Stimulated activated CD8-positive, alpha-beta memory T cell treated with anti-CD3 and anti-CD28 coated beads, Interleukin-15, amount 100 ng/mL, for 1 hour (primary cell): ENCODE results near the gene MEN1.

Source experiments
- DNase-seq: peaks from one replicate; pipeline ENCODE4 v3.0.0-alpha.2; 2020; ENCODE audit warnings: low read depth

The MEN1 gene

DNA sequence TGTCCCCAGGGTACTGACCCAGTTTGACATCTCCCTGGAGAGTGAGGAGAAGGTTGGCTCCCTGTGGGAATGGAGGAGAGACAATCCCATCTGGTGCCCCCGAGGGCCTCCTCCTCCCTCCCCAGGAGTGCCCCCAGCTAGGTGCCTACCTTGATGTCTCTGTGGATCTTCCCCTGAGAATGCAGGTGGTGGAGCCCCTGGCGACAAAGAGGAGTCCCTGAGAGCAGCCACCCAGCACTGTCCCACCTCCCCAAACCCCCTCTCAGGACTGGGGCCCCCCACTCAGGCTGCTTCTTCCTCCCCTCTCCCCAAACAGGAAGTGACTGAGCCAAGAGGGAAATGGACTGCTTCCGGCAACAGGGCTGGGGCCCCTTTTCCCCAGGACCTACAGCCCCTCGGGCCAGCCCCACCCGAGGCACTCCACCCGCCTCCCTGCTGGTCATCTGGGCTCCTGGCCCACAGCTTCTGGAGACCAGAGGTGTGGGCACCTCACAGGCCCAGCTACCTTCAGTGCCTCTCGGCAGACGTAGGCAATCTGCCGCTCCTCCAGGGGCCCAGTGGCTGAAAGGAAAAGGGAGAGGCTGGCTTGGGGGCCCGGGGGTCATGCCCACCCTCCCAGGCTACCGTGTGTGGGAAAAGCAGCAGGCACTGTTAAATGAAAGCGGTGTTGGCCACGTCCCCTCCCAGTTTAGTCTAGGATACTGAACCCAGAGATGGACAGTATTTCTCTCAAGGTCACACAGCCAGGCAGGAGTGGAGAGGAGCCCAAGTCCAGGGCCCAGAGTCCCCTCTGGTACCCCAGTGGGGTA lies 8.6 kb downstream of the MEN1 start:
- DNase-seq, result no peak

DNA sequence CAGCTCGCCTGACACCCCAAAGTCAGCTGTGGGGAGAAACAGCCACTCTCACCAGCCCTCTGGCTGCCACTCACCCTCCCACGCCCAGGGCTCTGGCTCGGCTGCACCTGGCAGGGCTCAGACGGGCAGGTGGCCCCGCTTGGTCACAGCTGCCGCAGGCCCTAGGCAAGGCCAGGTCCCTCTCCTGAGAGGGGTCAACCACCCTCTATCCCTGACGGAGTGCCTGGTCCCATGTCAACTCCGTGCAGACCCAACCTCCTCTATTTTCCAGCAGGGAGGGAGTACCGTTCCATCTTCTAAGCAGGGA lies 9.2 kb downstream of the MEN1 start:
- no peak for DNase-seq

DNA sequence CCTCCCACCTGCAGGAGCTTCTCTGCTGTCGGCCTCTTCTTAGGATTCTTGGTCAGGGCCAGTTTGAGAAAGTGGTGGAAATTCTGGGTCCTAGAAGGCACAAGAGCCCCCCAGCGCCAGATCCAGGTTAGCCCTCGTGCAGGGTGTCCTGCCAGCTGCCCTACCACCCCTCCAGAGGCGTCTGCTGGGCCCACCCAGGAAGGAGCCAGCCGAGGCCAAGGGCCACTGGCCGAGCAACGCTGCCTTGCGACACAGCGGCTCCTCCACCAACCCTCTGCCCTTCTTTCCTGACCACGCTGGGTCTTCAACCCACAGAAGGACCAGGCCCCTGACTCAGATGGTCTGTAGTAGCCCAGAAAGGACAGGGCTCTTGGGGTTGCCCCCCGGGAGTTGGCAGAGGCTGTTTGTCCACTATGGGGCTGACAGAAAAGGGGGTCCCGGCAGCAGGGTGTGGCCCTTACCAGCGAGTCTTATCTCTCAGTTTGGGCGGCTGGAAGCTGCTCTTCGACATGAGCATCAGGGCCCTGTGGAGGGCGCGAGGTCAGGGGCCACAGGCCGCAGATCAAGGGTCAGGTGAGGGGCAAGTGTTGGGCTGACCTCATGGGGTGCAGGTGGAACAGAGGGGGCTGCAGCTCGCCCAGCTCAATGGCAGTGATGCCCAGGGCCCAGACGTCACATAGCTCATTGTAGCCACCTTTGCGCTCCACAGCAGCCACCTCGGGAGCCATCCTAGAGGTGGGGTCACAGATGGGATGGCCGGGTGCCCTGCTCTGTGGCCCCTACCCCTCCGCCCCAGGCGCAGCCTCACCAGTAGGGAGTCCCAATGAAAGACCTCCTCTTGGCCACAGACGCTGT lies 9.8 kb downstream of the MEN1 start:
- DNase-seq, result no peak

DNA sequence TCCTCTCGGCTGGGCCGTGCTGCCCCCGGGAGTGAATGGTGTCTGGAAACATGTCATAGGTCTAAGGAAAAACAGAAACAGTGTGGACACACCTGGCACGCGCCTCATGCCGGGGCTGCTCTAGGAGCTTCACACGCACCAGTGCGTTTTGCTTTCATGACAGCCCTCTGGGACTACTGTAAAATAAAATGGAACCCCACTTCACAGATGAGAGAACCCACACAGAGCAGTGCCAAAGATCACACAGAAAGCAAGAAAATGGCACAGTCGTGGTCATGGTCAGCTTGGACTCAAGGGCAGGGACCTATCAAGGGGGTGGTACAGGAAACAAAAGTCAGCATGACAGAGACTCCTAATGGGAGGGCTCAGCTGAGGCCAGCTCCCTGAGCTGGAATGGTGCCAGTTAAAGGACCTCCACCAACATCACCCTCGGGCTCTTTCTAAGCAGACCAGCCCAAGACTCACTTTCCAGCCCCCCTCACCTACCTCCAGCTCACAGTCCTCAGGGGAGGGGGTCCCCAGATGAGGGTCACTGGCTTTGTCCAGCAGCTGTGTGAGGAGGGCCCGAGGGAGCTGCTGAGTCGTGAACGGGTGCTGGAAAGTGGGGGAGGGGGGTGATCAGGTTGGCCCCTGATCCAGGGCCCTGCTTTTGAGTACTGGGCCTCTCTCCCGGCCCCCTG lies 10.6 kb downstream of the MEN1 start:
- DNase-seq, result no peak

DNA sequence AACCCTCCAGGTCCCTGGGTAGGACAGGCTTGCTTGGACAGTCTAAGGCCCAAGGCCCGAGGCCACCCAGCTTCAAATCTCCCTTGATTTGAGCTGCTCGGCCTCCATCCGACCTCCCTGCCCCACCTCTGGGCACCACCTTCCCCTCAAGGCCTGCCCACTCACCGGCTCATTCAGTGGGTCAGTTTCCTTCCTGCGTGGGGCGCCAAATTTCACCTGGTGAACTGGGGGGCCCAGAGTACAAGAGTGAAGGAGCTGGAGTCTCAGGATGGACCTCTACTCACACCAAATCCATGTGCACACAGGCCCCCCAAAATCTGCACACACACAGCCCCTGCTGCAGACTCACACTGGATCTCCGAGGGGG lies 11.1 kb downstream of the MEN1 start:
- DNase-seq, result no peak

- DNase-seq, result no peak
These were observed 13.4 kb downstream of the MEN1 start for GRCh38 chr11:64796757-64797541.

- no peak for DNase-seq
These were observed 14.1 kb downstream of the MEN1 start for GRCh38 chr11:64796047-64796756.

- DNase-seq, result no peak
These were observed 15.8 kb downstream of the MEN1 start for GRCh38 chr11:64794526-64794925.

- DNase-seq, result no peak
These were observed 16.8 kb downstream of the MEN1 start for GRCh38 chr11:64793271-64794160.

GRCh38 chr11:64792482-64792881 lies 17.9 kb downstream of the MEN1 start:
- no peak for DNase-seq

- no peak for DNase-seq
These were observed 18.5 kb downstream of the MEN1 start for GRCh38 chr11:64791781-64792291.

GRCh38 chr11:64790205-64791095 lies 19.9 kb downstream of the MEN1 start:
- DNase-seq, result no peak

- DNase-seq, result no peak
These were observed 20.8 kb downstream of the MEN1 start for GRCh38 chr11:64789331-64790204.

GRCh38 chr11:64788321-64789215 lies 21.8 kb downstream of the MEN1 start:
- DNase-seq, result no peak

DNA sequence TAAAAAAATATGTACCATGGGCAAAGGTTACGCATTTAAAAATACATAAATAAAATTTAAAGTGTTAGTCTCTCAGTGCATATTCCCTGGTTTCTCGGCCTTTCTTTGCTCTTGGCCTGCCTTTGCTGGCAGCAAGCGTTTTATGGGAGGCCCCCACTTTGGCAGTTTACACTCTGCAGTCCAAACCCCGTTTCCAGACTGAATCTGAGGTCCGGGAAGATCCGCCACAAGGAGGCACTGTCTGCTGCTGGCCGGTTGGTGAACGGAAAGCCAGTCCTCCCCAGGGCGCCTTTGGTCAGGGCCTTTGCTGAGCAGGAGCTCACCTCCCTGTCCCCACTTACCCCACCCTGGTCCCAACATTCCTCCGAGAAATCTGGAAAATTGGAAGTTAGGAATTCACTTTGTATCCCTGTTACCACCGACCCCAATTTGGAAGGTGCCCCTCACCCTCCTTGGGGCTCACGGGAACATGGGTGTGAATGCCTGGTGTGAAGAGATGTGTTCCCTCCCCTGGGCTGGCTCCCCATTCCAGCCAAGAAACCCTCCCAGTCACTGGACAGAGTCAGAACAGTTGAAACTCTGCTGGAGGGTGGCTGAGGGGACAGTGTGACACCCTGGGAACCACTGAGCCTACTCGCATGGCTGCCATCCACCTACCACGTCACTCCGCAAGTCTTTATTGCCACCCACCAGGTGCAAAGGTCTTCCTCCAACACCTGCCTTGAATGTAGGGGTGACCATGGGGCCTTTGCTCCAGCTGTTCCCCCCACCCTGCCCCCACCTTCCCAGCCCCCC lies 22.6 kb downstream of the MEN1 start:
- DNase-seq, result no peak

DNA sequence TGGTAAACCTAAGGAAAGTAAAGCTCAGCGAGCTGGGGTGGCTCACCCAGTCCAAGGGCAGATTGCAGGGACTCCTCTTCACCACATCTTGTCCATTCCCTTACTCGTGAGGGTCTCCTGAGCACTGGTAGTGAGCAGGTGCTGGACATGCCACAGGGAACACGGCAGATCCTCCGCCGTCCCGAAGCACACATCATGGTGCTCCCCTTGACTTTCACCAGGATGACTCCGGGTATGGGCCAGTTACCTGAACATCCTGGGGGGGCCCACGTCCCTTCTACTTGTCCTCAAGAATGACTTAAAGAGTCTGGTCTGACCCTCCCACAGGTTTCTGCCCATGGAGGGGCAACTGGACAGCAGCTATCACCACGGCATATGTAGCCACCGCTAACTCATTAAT lies 24.0 kb downstream of the MEN1 start:
- DNase-seq, result no peak
